Right hindlimb (tissue), 1 donor: ENCODE data around the gene EIF4A3.

ENCODE experiments used
- DNase-seq: peaks from one replicate; pipeline ENCODE4 v3.0.0-alpha.2; 2018

EIF4A3 gene

DNA sequence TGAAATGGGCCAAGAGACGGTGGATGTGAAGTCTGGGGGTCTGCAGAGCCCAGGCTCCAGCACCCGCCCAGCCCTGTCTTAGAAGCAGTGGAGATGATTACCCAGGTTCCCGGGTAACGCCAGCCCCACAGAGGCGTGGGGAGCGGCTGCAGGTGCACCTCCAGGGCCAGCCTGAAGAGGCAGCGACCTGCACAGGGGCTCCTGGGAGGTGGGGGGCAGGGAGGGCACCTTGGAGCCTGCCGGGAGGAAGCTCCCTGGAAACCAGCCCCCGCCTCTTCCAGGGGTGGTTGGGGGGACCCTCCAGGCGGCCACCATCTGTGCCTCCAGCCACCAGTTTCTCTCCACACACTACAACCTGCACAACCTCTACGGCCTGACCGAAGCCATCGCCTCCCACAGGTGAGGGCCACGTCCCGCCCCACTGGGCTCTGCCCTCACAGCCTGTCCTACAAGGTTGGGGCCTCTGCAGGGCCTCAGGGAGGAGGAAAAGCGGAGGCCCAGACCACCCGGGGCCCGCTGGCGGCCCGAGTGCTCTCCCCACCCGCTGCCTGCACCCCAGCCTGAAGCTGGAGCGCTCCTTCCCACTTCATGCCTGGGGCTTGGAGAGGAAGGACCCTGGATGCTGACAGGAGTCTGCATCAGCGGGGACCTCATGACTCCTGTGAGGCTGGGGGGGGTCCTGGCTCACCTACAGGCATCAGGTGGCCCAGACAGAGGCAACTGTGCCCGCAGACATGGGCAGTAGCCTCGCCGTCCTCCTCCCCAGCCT lies 35.0 kb downstream of the EIF4A3 start:
- DNase-seq: no peak

GRCh38 chr17:80110927-80111701 lies 35.8 kb downstream of the EIF4A3 start:
- DNase-seq: no peak

- no peak for DNase-seq
Observed at GRCh38 chr17:80110447-80110812, 36.5 kb downstream of the EIF4A3 start.

DNA sequence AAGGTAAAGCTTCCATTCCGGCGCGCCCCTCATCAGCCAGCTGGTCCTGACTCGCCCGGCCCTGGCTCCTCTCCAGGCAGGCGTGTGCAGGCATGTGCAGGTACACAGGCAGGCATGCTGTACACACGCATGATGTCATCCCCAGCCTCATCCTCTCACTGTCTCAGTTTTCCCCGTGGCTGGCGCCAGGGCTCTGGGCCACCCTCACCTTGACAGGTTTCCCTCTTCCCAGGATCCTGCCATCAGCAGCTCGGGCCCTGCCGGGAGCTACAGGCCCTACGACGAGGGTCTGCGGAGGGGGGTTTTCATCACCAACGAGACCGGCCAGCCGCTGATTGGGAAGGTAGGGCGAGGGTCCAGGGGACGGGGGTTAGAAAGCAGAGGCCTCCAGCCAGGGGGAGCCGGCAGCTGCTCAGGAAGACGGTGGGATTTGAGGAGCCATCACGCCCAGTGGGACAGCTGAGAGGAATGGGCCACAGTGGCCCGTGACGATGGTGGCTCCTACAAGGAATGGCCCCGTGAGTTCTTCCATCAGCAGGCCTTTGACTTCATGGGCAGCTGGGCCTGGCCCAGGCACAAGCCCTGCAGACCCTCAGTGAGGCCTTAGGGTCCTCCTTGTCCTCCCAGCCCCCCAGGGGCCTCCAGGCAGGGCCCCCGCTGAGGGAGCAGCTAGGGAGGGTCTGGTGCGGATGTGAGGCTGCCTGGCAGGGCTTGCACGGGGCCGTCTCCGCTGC lies 37.0 kb downstream of the EIF4A3 start:
- DNase-seq: no peak

- DNase-seq: no peak
Observed at GRCh38 chr17:80109066-80109660, 37.8 kb downstream of the EIF4A3 start.

DNA sequence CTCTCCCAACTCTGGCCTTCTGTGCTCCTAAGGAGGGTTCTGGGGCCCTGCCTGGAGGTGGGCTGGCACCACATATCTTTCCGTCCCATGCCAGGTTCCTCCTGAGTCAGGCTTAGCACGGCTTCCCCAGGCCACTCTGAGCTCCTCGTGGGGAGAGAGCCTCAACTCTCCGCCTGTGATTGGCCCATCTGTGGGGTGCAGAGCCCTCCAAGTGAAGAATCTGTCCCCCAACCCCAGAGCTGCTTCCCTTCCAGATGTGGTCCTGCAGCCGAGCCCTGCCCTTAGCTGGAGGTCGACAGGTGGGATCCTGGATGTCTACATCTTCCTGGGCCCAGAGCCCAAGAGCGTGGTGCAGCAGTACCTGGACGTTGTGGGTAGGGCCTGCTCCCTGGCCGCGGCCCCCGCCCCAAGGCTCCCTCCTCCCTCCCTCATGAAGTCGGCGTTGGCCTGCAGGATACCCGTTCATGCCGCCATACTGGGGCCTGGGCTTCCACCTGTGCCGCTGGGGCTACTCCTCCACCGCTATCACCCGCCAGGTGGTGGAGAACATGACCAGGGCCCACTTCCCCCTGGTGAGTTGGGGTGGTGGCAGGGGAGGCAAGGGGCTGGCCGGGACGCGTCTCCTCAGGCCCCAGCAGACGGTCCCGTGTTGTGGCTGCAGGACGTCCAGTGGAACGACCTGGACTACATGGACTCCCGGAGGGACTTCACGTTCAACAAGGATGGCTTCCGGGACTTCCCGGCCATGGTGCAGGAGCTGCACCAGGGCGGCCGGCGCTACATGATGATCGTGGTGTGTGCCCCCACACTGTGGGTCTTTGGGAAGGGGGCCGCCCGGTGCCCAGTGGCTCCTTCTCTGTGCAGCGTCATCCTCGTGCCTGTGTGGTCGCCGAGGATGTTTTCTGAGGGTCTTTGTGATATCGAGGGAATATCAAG lies 38.6 kb downstream of the EIF4A3 start:
- no peak for DNase-seq

- no peak for DNase-seq
Observed at GRCh38 chr17:80107231-80108021, 39.5 kb downstream of the EIF4A3 start.

DNA sequence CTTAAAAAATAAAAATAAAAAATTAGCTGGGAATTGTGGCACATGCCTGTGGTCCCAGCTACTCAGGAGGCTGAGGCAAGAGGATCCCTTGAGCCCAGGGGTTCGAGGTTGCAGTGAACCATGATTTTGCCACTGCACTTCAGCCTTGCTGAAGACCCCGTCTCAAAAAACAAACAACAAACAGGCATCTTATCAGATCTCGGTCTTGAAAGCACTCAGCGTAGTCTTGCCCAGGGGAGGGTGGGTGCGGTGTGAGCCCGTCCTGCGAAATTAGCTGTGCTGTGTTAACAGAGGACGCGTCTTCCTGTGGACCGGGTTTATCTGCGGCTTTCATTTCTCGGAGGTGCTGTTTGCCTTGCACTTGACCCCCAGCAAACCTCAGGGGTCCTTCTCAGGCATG lies 40.2 kb downstream of the EIF4A3 start:
- DNase-seq: no peak

DNA sequence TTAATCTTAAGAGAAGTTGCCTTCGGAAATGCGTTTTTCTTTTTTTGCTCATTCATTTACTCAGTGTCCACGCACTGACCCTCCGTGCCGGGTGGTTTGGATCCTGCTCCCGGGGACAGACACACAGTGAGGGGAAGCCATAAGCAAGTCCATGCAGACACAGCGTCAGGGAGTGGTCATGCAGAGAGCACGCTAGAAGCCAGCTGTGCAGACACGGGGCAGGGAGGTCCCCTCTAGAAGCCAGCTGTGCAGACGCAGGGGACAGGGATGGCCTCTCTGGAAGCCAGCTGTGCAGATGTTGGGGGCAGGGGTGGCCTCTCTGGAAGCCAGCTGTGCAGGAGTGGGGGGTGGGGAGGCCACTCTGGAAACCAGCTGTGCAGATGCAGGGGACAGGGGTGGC lies 40.8 kb downstream of the EIF4A3 start:
- DNase-seq: peak; percentile 72

DNA sequence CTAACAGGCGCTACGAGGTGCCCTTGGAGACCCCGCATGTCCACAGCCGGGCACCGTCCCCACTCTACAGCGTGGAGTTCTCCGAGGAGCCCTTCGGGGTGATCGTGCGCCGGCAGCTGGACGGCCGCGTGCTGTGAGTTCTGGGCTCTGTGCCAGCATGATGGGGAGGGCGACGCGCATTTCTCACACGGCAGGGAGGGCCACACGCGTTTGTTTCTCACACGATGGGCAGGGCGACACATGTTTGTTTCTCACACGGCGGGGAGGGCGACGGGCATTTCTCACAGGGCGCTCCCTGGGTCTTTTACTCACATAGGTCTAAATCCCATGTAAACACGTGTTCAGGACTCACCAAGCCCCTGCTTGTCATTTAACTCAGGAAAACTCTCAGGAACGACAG lies 41.2 kb downstream of the EIF4A3 start:
- DNase-seq: no peak

DNA sequence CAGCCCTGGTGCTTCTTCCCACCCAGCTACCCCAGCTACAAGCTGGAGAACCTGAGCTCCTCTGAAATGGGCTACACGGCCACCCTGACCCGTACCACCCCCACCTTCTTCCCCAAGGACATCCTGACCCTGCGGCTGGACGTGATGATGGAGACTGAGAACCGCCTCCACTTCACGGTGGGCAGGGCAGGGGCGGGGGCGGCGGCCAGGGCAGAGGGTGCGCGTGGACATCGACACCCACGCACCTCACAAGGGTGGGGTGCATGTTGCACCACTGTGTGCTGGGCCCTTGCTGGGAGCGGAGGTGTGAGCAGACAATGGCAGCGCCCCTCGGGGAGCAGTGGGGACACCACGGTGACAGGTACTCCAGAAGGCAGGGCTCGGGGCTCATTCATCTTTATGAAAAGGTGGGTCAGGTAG lies 42.0 kb downstream of the EIF4A3 start:
- no peak for DNase-seq

DNA sequence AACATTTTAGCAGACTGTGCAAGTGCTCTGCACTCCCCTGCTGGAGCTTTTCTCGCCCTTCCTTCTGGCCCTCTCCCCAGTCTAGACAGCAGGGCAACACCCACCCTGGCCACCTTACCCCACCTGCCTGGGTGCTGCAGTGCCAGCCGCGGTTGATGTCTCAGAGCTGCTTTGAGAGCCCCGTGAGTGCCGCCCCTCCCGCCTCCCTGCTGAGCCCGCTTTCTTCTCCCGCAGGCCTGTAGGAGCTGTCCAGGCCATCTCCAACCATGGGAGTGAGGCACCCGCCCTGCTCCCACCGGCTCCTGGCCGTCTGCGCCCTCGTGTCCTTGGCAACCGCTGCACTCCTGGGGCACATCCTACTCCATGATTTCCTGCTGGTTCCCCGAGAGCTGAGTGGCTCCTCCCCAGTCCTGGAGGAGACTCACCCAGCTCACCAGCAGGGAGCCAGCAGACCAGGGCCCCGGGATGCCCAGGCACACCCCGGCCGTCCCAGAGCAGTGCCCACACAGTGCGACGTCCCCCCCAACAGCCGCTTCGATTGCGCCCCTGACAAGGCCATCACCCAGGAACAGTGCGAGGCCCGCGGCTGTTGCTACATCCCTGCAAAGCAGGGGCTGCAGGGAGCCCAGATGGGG lies 42.5 kb downstream of the EIF4A3 start:
- no peak for DNase-seq

- DNase-seq: no peak
Observed at GRCh38 chr17:80103449-80104085, 43.4 kb downstream of the EIF4A3 start.

DNA sequence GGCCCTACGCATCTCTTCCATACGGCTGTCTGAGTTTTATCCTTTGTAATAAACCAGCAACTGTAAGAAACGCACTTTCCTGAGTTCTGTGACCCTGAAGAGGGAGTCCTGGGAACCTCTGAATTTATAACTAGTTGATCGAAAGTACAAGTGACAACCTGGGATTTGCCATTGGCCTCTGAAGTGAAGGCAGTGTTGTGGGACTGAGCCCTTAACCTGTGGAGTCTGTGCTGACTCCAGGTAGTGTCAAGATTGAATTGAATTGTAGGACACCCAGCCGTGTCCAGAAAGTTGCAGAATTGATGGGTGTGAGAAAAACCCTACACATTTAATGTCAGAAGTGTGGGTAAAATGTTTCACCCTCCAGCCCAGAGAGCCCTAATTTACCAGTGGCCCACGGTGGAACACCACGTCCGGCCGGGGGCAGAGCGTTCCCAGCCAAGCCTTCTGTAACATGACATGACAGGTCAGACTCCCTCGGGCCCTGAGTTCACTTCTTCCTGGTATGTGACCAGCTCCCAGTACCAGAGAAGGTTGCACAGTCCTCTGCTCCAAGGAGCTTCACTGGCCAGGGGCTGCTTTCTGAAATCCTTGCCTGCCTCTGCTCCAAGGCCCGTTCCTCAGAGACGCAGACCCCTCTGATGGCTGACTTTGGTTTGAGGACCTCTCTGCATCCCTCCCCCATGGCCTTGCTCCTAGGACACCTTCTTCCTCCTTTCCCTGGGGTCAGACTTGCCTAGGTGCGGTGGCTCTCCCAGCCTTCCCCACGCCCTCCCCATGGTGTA lies 44.1 kb downstream of the EIF4A3 start:
- DNase-seq: no peak

- DNase-seq: no peak
Observed at GRCh38 chr17:80101946-80102663, 44.8 kb downstream of the EIF4A3 start.

DNA sequence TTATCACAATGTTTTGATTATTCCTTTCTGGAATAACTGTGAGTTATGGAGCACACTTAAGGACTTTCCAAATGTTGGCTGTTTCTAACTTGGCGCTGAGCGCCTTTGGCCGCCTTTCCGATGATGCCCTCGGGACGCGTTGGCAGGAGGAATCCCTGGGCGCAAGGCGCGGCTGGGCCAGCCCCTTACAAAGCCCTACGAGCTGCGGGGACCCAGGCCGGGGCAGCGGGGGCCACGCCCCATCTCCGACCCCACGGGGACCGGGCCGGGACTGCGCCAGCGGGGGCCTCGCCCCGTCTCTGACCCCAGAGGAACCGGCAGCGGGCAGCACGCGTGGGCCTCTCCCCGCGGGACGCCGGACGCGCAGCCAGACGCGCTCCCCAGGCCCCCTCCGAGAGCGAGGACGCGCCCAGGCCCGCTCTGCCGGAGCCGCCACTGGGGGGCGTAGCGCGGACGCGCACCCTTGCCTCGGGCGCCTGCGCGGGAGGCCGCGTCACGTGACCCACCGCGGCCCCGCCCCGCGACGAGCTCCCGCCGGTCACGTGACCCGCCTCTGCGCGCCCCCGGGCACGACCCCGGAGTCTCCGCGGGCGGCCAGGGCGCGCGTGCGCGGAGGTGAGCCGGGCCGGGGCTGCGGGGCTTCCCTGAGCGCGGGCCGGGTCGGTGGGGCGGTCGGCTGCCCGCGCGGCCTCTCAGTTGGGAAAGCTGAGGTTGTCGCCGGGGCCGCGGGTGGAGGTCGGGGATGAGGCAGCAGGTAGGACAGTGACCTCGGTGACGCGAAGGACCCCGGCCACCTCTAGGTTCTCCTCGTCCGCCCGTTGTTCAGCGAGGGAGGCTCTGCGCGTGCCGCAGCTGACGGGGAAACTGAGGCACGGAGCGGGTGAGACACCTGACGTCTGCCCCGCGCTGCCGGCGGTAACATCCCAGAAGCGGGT lies 45.6 kb downstream of the EIF4A3 start, which contains the start of gene GAA:
TSS of gene GAA (plus strand) at position 571 of the 935 bp plus-strand sequence. CDS start 3,006 bp downstream, outside the sequence.
- DNase-seq: peak; percentile 90

DNA sequence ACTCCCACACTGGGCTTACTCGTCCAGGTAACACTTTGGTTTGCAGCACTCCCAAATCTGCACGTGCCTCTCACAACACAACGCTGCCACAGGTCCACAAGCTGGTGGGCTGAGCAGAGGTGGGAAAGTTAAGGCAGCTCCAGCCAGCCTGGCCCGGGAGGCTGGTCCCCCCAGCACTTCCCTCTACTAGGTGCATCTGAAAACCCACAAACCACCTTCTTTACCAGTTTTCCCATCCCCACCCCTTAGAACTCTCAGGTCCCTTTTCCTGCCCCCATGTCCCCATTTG lies 46.9 kb downstream of the EIF4A3 start:
- no peak for DNase-seq
